HG03575 (cell line): ENCODE measurements around the gene ADAMTS3.

ENCODE experiments used
- ATAC-seq: cut with Tn5 transposase; IDR thresholded peaks from one replicate; pipeline ENCODE4 v1.9.1; 2021; ENCODE audit not compliant: unreplicated experiment, insufficient number of reproducible peaks, low FRiP score; ENCODE audit errors: extremely low read depth

The ADAMTS3 gene

DNA sequence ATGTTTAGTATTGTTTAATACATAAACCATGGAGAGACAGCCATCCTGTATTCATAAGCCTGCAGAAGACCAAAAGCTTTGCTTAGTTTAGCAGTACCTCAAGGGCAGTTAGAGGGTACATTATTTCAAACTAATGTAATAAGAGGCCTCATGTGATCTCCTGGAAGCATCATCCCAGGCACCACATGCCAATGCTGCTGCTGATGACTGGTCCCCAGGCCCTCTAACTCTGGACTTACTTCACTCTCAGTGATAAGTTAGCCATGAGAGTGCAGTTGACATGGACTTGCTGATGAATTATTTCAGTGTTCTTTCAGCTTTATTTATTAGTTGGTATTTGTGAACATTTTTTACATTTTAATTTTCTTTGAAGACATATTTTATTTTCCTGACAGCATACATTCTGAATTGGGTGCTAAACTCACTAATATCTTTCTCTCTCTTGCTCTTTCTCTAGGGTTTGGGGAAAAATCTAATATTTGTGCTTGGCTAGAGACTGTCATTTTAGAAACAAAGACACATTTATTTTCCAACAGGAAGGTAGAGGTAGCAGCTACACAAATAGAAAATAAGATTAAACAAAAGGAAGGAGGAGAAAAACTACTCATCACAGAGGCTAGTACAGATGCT, 329.4 kb downstream of the ADAMTS3 start:
- no peak for ATAC-seq
